Natural killer cell (primary cell): ENCODE data around the gene GSTM1. TPM values are rescaled to one million over a fixed set of nuclear protein-coding genes. Genes with fewer than 3 reads are reported as not detected.

Experiments
- ATAC-seq, 3 donors: fragments of 150-1000 bp in 2 of 3; fragments of 200-7000 bp in 1 of 3; cut with Tn5 transposase; 1 replicate in 1 of 3; 2 replicates in 2 of 3; pipeline ENCODE4 v1.10.0; 2021; ENCODE audit warnings: mild to moderate bottlenecking in 2 of 3, moderate library complexity in 2 of 3
- DNase-seq, 2 donors: peaks; one replicate each; pipeline versions ENCODE4 v3.0.0 to v3.0.0-alpha.2; 2013 to 2021; ENCODE audit warnings: mixed read lengths in 1 of 2
- H3K27ac ChIP-seq: one replicate; pipeline ENCODE4 v1.5.1; 2013; ENCODE audit warnings: mild to moderate bottlenecking, low read length
- H3K27me3 ChIP-seq: one replicate; pipeline ENCODE4 v1.6.1; 2013; ENCODE audit warnings: low read length; ENCODE audit not compliant: control insufficient read depth, insufficient read depth
- H3K36me3 ChIP-seq: one replicate; pipeline ENCODE4 v1.6.1; 2013; ENCODE audit warnings: low read length; ENCODE audit not compliant: control insufficient read depth, insufficient read depth
- H3K4me1 ChIP-seq: one replicate; pipeline ENCODE4 v1.6.1; 2013; ENCODE audit warnings: low read length; ENCODE audit not compliant: control insufficient read depth, insufficient read depth
- H3K4me3 ChIP-seq: one replicate; pipeline ENCODE4 v1.5.1; 2013; ENCODE audit warnings: low read length
- H3K9me3 ChIP-seq: one replicate; pipeline ENCODE4 v1.6.1; 2013; ENCODE audit warnings: low read length; ENCODE audit not compliant: control insufficient read depth, insufficient read depth
- H3K27ac Mint-ChIP-seq, 2 donors: one replicate each; pipeline ENCODE4 v1.8.0; 2022; ENCODE audit warnings: mild to moderate bottlenecking in 2 of 2, mixed read lengths in 2 of 2, moderate library complexity in 1 of 2
- H3K27me3 Mint-ChIP-seq, 2 donors: one replicate each; pipeline ENCODE4 v1.8.0; 2022; ENCODE audit warnings: low read depth in 2 of 2, mixed read lengths in 2 of 2
- H3K36me3 Mint-ChIP-seq: one replicate; pipeline ENCODE4 v1.8.0; 2022; ENCODE audit warnings: mixed read lengths
- H3K4me1 Mint-ChIP-seq, 2 donors: one replicate each; pipeline ENCODE4 v1.8.0; 2022; ENCODE audit warnings: mixed read lengths in 2 of 2
- H3K4me3 Mint-ChIP-seq: one replicate; pipeline ENCODE4 v1.8.0; 2022; ENCODE audit warnings: mild to moderate bottlenecking, moderate library complexity, mixed read lengths
- H3K9me3 Mint-ChIP-seq, 2 donors: one replicate each; pipeline ENCODE4 v1.8.0; 2022; ENCODE audit warnings: mixed read lengths in 2 of 2
- WGBS: methylation state at CpG from one replicate; pipeline ENCODE4 v1.1.7; 2013; ENCODE audit warnings: missing lambda C conversion rate; ENCODE audit not compliant: insufficient coverage; 5-methylcytosine and 5-hydroxymethylcytosine counted together
- intact Hi-C: fragments of 100-400 bp; cut with micrococcal nuclease; formaldehyde crosslinking; loops from one replicate; pipeline ENCODE4 v1.14.2; 2022
- total RNA-seq, 4 donors: library from RNA; stranded (reverse); fragments of 120-200 nt in 1 of 4; gene quantifications; one replicate each; pipeline versions ENCODE4 v1.2.3 to v1.2.4, GENCODE V29; 2013 to 2022
- TF ChIP-seq, protein P1 (sequence below): fragments of 200-600 bp; IDR thresholded peaks from one replicate; pipeline ENCODE4 v1.8.0; 2022; ENCODE audit warnings: antibody characterized with exemption

GSTM1 gene
- total RNA-seq, 3 donors from 2014 or later (not counting 1 experiment from before 2014, with no cell fraction given), result 31.9 to 34.7 TPM; not detected in 1

DNA sequence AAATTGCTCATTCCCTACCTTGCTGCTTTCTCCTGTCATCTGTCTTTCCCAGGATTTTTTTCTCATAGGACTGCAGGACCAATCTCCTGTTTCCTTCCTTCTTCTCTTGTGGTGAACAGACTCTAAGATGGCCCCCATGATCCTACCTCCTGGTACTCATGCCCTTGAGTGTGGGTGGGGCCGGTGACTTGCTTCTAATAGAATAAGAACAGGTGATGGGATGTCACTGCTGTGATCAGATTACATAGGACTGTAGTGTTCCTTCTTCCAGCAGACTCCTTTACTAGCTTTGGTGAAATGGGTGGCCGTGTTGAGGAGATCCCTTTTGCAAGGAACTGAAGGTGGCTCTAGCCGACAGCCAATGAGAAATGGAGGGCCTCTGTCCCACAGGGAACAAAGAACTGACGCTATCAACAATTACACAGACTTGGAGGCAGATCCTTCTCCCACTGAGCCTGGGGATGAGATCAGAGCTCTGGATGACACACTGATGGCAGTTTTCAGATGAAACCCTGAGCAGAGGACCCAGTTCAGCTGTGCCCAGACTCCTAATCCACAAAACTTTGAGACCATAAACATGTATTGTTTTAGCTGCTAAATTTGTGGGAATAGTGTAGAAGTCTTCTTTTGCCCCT, 45.7 kb downstream of the GSTM1 start:
- H3K4me3 Mint-ChIP-seq, result no peak overlapping the region
- H3K9me3 ChIP-seq, result no peaks in the 10 kb centered on the region
- H3K4me1 ChIP-seq, result no peaks in the 10 kb centered on the region
- ATAC-seq (no peak), DNase-seq (no peak)
- no peaks in the 10 kb centered on the region for H3K4me1 Mint-ChIP-seq
- H3K36me3 Mint-ChIP-seq, result no peaks in the 10 kb centered on the region
- no peaks in the 10 kb centered on the region for H3K36me3 ChIP-seq
- no peak overlapping the region for H3K27ac ChIP-seq
- TF ChIP-seq, protein P1, sequence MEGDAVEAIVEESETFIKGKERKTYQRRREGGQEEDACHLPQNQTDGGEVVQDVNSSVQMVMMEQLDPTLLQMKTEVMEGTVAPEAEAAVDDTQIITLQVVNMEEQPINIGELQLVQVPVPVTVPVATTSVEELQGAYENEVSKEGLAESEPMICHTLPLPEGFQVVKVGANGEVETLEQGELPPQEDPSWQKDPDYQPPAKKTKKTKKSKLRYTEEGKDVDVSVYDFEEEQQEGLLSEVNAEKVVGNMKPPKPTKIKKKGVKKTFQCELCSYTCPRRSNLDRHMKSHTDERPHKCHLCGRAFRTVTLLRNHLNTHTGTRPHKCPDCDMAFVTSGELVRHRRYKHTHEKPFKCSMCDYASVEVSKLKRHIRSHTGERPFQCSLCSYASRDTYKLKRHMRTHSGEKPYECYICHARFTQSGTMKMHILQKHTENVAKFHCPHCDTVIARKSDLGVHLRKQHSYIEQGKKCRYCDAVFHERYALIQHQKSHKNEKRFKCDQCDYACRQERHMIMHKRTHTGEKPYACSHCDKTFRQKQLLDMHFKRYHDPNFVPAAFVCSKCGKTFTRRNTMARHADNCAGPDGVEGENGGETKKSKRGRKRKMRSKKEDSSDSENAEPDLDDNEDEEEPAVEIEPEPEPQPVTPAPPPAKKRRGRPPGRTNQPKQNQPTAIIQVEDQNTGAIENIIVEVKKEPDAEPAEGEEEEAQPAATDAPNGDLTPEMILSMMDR, result no peak
- no peak overlapping the region for H3K4me3 ChIP-seq
- H3K27me3 Mint-ChIP-seq, result peaks cover 13 to 26% of the 10 kb centered on the region in 2 donors
- H3K27ac Mint-ChIP-seq, result no peak overlapping the region
- intact Hi-C loops, result no loop called here
- no peaks in the 10 kb centered on the region for H3K9me3 Mint-ChIP-seq
- no peaks in the 10 kb centered on the region for H3K27me3 ChIP-seq
- 90% methylated on average over 4 of the region's 4 CpGs for WGBS

- intact Hi-C loops, result no loop called here
- peak overlapping the region in 1 of 2 donors; percentile 60 for H3K27ac Mint-ChIP-seq
- Histone ChIP-seq H3K4me3 (peak overlapping the region; percentile 64), H3K9me3 (no peaks in the 10 kb centered on the region), H3K27ac (peak overlapping the region; percentile 25), H3K27me3 (peaks cover 19% of the 10 kb centered on the region), H3K4me1 (peaks cover 14% of the 10 kb centered on the region), H3K36me3 (no peaks in the 10 kb centered on the region)
- WGBS, result 2% methylated on average over 86 of the region's 86 CpGs
- peaks cover 12 to 15% of the 10 kb centered on the region in 2 donors for H3K4me1 Mint-ChIP-seq
- TF ChIP-seq, protein P1, result no peak
- peak overlapping the region; percentile 72 for H3K4me3 Mint-ChIP-seq
- no peaks in the 10 kb centered on the region for H3K9me3 Mint-ChIP-seq
- peak; percentile 95 to 98 (median 97) for ATAC-seq
- H3K36me3 Mint-ChIP-seq, result no peaks in the 10 kb centered on the region
- H3K27me3 Mint-ChIP-seq, result peaks cover 29 to 40% of the 10 kb centered on the region in 2 donors
- peak; percentile 74 to 91 for DNase-seq
Measured at GRCh38 chr1:109739738-109740614, 52.4 kb downstream of the GSTM1 start.

DNA sequence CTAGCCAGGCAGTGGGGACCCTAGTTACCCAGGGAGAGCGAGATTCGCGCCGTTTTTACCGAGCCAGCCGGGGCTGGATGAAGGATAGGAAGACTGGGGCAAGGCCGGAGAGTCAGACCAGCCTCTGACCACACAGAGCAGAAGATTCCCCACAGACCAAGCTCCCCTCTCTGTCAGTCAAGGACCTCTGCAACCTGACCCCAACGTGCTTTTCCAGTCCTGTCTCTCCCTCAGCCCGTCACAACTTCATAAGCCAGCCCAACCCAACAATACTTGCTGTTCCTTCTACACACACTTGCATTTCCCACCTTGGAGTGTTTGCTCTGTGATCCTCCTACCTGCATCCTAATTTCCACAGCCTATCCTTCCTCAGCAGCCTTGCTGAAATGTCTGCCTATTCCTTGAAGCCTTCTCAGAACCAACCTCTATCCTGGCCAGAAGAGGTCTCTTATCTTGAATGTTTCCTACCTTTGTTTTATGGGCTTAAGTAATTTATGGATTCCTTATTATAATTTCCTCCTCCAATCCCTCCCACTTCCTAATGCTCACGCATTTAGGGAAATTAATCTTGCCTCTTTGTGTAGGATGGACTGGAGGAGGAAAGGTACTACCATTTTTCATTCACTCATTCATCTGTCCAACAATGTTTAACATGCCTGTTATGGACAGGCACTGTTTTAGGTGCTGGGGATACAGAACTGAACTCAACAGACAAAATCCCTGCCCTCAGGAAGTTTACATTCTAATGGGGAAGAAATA, 53.2 kb downstream of the GSTM1 start, which contains the start of gene GSTM3:
Gene GSTM3 (minus strand): TSS at position 424 of the 759 bp plus-strand sequence. CDS start 751 bp downstream, outside the sequence.
- Histone ChIP-seq H3K27ac (peak within 1 kb of the TSS; percentile 25), H3K27me3 (peaks cover 19% of the 10 kb centered on the region), H3K9me3 (no peaks in the 10 kb centered on the region), H3K36me3 (no peaks in the 10 kb centered on the region), H3K4me3 (peak within 1 kb of the TSS; percentile 64), H3K4me1 (peaks cover 14% of the 10 kb centered on the region)
- intact Hi-C loops, result no loop called here
- TF ChIP-seq, protein P1, result no peak
- Mint-ChIP-seq H3K27me3 (peaks cover 29 to 48% of the 10 kb centered on the region in 2 donors), H3K4me3 (peak within 1 kb of the TSS; percentile 72), H3K27ac (peak within 1 kb of the TSS in 1 of 2 donors; percentile 60), H3K9me3 (no peaks in the 10 kb centered on the region), H3K36me3 (no peaks in the 10 kb centered on the region), H3K4me1 (peaks cover 12 to 15% of the 10 kb centered on the region in 2 donors)
- DNase-seq, result no peak
- 7% methylated on average over 9 of the region's 10 CpGs for WGBS
- ATAC-seq, result peak in 1 of 3 donors; percentile 2

Other genes with a start within 250 kb of the GSTM1 start
- not detected for gene SYPL2, start 221.3 kb upstream of the GSTM1 start, total RNA-seq
- gene ATXN7L2, start 203.9 kb upstream of the GSTM1 start, total RNA-seq, result 10 to 100 TPM; 16.4 to 18.5 (median 18.3) TPM
- 10 to 100 TPM; 21.1 to 36.0 (median 34.7) TPM for gene CYB561D1, start 193.7 kb upstream of the GSTM1 start, total RNA-seq
- gene AMIGO1, start 178.1 kb upstream of the GSTM1 start, total RNA-seq, result 10 to 100 TPM in 1 of 3 donors, 1 to 10 TPM in 2; 5.0 to 10.7 (median 7.8) TPM
- under 1 TPM in 2 of 3 donors, not detected in 1; 0.75 to 0.91 TPM for gene GPR61, start 147.9 kb upstream of the GSTM1 start, total RNA-seq
- 1 to 10 TPM; 6.1 to 7.6 (median 6.9) TPM for gene GNAI3, start 139.2 kb upstream of the GSTM1 start, total RNA-seq
- not detected for gene GNAT2, start 68.2 kb upstream of the GSTM1 start, total RNA-seq
- 100 to 1,000 TPM; 200 to 271 (median 243) TPM for gene AMPD2, start 68.0 kb upstream of the GSTM1 start, total RNA-seq
- gene GSTM4, start 31.7 kb upstream of the GSTM1 start, total RNA-seq, result 10 to 100 TPM; 20.5 to 48.8 (median 47.1) TPM
- 100 to 1,000 TPM; 142 to 315 (median 205) TPM for gene GSTM2, start 19.8 kb upstream of the GSTM1 start, total RNA-seq
- gene GSTM5, start 24.4 kb downstream of the GSTM1 start, total RNA-seq, result under 1 TPM in 2 of 3 donors, not detected in 1; 0.07 to 0.35 TPM
- gene GSTM3, start 53.2 kb downstream of the GSTM1 start, total RNA-seq, result 1 to 10 TPM; 1.7 to 3.0 (median 3.0) TPM
- under 1 TPM in 1 of 3 donors, not detected in 2; 0.47 TPM for gene EPS8L3, start 76.1 kb downstream of the GSTM1 start, total RNA-seq
- 10 to 100 TPM in 1 of 3 donors, 1 to 10 TPM in 2; 2.1 to 57.9 (median 3.7) TPM for gene CSF1, start 223.0 kb downstream of the GSTM1 start, total RNA-seq